ENCODE measurements around the gene PDXDC1.
"Not testable (repeated sequence)": the region's sequence is repeated elsewhere in the genome, so short reads cannot be mapped to it uniquely, and the experiment has no call there.

PDXDC1 gene

DNA sequence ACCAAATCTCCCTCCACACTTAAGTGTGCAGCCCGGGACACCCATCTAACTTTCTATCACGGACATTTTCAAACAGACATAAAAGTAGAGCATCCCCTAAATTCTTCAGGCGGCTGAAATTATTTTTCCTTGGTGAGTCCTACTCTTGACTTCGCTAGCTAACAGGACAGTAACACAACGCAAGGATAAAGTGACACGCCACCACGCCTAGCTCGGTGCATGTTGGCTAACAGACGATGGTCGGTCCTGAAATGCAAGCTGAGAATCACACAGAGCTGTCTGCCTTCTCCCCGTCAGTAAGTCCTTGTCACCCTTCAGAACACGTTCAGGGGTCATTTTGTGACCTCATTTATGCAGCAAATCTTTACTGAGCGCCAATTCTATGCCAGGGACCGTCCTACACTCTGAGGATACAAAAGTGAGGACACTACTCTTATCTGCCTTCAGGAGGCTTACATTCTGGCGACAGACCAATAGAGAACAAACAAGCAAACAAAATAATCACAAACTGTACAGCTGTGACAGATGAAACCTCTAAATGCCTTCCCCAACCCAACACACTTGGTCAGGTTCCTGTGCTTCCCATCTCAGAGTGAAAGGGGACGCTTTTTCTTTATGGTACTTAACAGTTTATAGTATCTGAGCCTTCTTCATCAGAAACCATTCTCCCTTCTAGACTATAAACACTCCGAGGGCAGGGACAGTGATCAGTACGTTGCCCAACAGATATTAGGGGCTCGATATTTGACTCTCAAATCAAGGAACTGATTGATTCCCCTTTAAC is 79.7 kb downstream of the PDXDC1 start:
- H3K27ac ChIP-seq (ENCODE audit: poor library complexity, severe bottlenecking) = no peak overlapping the region
- H3K9me3 ChIP-seq (ENCODE audit: severe bottlenecking) = no peaks in the 10 kb centered on the region
- peak overlapping the region; percentile 89 for H3K4me3 ChIP-seq (ENCODE audit: severe bottlenecking)
- peaks cover 2% of the 10 kb centered on the region for H3K4me1 ChIP-seq (ENCODE audit: insufficient read depth, poor library complexity, severe bottlenecking)
- no peak for DNase-seq (ENCODE audit: low spot score)
- H3K36me3 ChIP-seq (ENCODE audit: low read depth) = peaks cover 6% of the 10 kb centered on the region
- TF ChIP-seq CTCF (IDR thresholded peaks at IDR 0.05; ENCODE audit: poor library complexity, severe bottlenecking) = no peak
- no peaks in the 10 kb centered on the region for H3K27me3 ChIP-seq (ENCODE audit: insufficient read depth, poor library complexity, severe bottlenecking)
- ATAC-seq (ENCODE audit: low read depth) = no peak

GRCh38 chr16:15055141-15056053 is 80.6 kb downstream of the PDXDC1 start:
- ATAC-seq (ENCODE audit: low read depth) (no peak; the same call in 2 of the 3 replicates), DNase-seq (ENCODE audit: low spot score) (no peak)
- peak overlapping the region; percentile 18 for H3K27ac ChIP-seq (ENCODE audit: poor library complexity, severe bottlenecking)
- H3K27me3 ChIP-seq (ENCODE audit: insufficient read depth, poor library complexity, severe bottlenecking) = no peaks in the 10 kb centered on the region
- TF ChIP-seq CTCF (IDR thresholded peaks at IDR 0.05; ENCODE audit: poor library complexity, severe bottlenecking) = peak; percentile 35
- peak overlapping the region; percentile 89 for H3K4me3 ChIP-seq (ENCODE audit: severe bottlenecking)
- H3K4me1 ChIP-seq (ENCODE audit: insufficient read depth, poor library complexity, severe bottlenecking) = peaks cover 2% of the 10 kb centered on the region
- H3K36me3 ChIP-seq (ENCODE audit: low read depth) = peaks cover 15% of the 10 kb centered on the region
- no peaks in the 10 kb centered on the region for H3K9me3 ChIP-seq (ENCODE audit: severe bottlenecking)

GRCh38 chr16:15057681-15058417 is 83.0 kb downstream of the PDXDC1 start:
- no peaks in the 10 kb centered on the region for H3K27me3 ChIP-seq (ENCODE audit: insufficient read depth, poor library complexity, severe bottlenecking)
- no peak overlapping the region for H3K27ac ChIP-seq (ENCODE audit: poor library complexity, severe bottlenecking)
- H3K4me3 ChIP-seq (ENCODE audit: severe bottlenecking) = no peak overlapping the region
- ATAC-seq (ENCODE audit: low read depth) (no peak), DNase-seq (ENCODE audit: low spot score) (no peak)
- no peaks in the 10 kb centered on the region for H3K9me3 ChIP-seq (ENCODE audit: severe bottlenecking)
- H3K36me3 ChIP-seq (ENCODE audit: low read depth) = peaks cover 36% of the 10 kb centered on the region
- no peak for TF ChIP-seq CTCF (IDR thresholded peaks at IDR 0.05; ENCODE audit: poor library complexity, severe bottlenecking)
- H3K4me1 ChIP-seq (ENCODE audit: insufficient read depth, poor library complexity, severe bottlenecking) = peaks cover 2% of the 10 kb centered on the region

GRCh38 chr16:15059324-15059723 is 84.5 kb downstream of the PDXDC1 start:
- Histone ChIP-seq H3K27me3 (ENCODE audit: insufficient read depth, poor library complexity, severe bottlenecking) (no peaks in the 10 kb centered on the region), H3K4me1 (ENCODE audit: insufficient read depth, poor library complexity, severe bottlenecking) (peaks cover 2% of the 10 kb centered on the region), H3K9me3 (ENCODE audit: severe bottlenecking) (no peaks in the 10 kb centered on the region), H3K36me3 (ENCODE audit: low read depth) (peaks cover 42% of the 10 kb centered on the region), H3K4me3 (ENCODE audit: severe bottlenecking) (no peak overlapping the region), H3K27ac (ENCODE audit: poor library complexity, severe bottlenecking) (no peak overlapping the region)
- ATAC-seq (ENCODE audit: low read depth) (no peak), DNase-seq (ENCODE audit: low spot score) (no peak)
- no peak for TF ChIP-seq CTCF (IDR thresholded peaks at IDR 0.05; ENCODE audit: poor library complexity, severe bottlenecking)

GRCh38 chr16:15062085-15062810 is 87.4 kb downstream of the PDXDC1 start:
- H3K27ac ChIP-seq (ENCODE audit: poor library complexity, severe bottlenecking); ATAC-seq (ENCODE audit: low read depth); H3K4me1 ChIP-seq (ENCODE audit: insufficient read depth, poor library complexity, severe bottlenecking); H3K4me3 ChIP-seq (ENCODE audit: severe bottlenecking); H3K27me3 ChIP-seq (ENCODE audit: insufficient read depth, poor library complexity, severe bottlenecking); DNase-seq (ENCODE audit: low spot score); H3K9me3 ChIP-seq (ENCODE audit: severe bottlenecking): not testable (repeated sequence)
- H3K36me3 ChIP-seq (ENCODE audit: low read depth) = peaks cover 48% of the 10 kb centered on the region

DNA sequence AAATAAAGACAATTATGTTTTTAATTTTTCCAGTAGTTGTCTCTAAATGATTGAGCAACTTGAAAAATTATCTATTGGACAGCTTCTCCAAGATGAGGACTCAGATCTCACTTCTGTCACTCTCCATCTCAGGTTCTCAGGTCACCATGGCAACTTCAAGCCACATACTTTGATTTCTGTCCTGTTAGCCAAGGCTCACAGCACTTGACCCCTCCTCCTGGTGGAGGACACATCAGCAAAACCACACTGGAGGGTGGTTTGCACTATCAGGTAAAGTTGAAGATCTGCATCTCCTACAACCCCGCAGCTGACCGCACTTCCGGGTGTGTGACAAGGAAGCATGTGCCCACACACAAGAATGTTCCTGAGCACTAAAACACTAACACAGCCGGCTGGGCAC is 91.1 kb downstream of the PDXDC1 start:
- H3K27ac ChIP-seq (ENCODE audit: poor library complexity, severe bottlenecking); H3K4me3 ChIP-seq (ENCODE audit: severe bottlenecking); H3K9me3 ChIP-seq (ENCODE audit: severe bottlenecking); DNase-seq (ENCODE audit: low spot score); H3K4me1 ChIP-seq (ENCODE audit: insufficient read depth, poor library complexity, severe bottlenecking); H3K27me3 ChIP-seq (ENCODE audit: insufficient read depth, poor library complexity, severe bottlenecking); ATAC-seq (ENCODE audit: low read depth): not testable (repeated sequence)
- H3K36me3 ChIP-seq (ENCODE audit: low read depth) = peaks cover 53% of the 10 kb centered on the region

- not testable (repeated sequence) for H3K4me3 ChIP-seq (ENCODE audit: severe bottlenecking); ATAC-seq (ENCODE audit: low read depth); H3K9me3 ChIP-seq (ENCODE audit: severe bottlenecking); H3K27ac ChIP-seq (ENCODE audit: poor library complexity, severe bottlenecking); DNase-seq (ENCODE audit: low spot score); H3K27me3 ChIP-seq (ENCODE audit: insufficient read depth, poor library complexity, severe bottlenecking); H3K4me1 ChIP-seq (ENCODE audit: insufficient read depth, poor library complexity, severe bottlenecking)
- peaks cover 53% of the 10 kb centered on the region for H3K36me3 ChIP-seq (ENCODE audit: low read depth)
Measured at GRCh38 chr16:15066690-15067089, 91.9 kb downstream of the PDXDC1 start.

All from RWPE2 (cell line).